HepG2 (cell line): ENCODE results near the gene NOSIP. TPM values are rescaled to one million over a fixed set of nuclear protein-coding genes. Genes with fewer than 3 reads are reported as not detected.

Experiments
- CENPT ChIP-seq: sonication (generic); formaldehyde crosslinking; IDR thresholded peaks from 2 replicates; pipeline ENCODE4 v1.8.0; 2022; ENCODE audit warnings: low read depth, mild to moderate bottlenecking, moderate library complexity, missing genetic modification reagents
- ETV5 ChIP-seq: IDR thresholded peaks from 2 replicates; pipeline ENCODE4 v1.6.1; 2018; ENCODE audit warnings: missing biosample characterization, missing genetic modification reagents, inconsistent platforms, borderline replicate concordance
- FOXA1 ChIP-seq, 2 experiments: fragments of 450-650 bp in 1 of 2; sonication (generic) in 1 of 2; formaldehyde crosslinking in 1 of 2; IDR thresholded peaks; 2 replicates each; pipeline versions ENCODE4 v1.4.0 to v1.6.1; 2016 to 2020; ENCODE audit warnings: missing genetic modification reagents in 1 of 2
- ISL2 ChIP-seq: sonication (generic); formaldehyde crosslinking; IDR thresholded peaks from 2 replicates; pipeline ENCODE4 v1.5.0; 2020; ENCODE audit warnings: missing genetic modification reagents
- MLXIP ChIP-seq: sonication (generic); formaldehyde crosslinking; IDR thresholded peaks from 2 replicates; pipeline ENCODE4 v1.9.0; 2021; ENCODE audit warnings: missing genetic modification reagents, borderline replicate concordance
- MXD4 ChIP-seq: IDR thresholded peaks from 2 replicates; pipeline ENCODE4 v1.6.1; 2016; ENCODE audit warnings: mild to moderate bottlenecking, missing biosample characterization, missing genetic modification reagents
- MYPOP ChIP-seq: sonication (generic); formaldehyde crosslinking; IDR thresholded peaks from 2 replicates; pipeline ENCODE4 v1.8.1; 2023; ENCODE audit warnings: mild to moderate bottlenecking, moderate library complexity, missing genetic modification reagents
- NFKBIZ ChIP-seq: IDR thresholded peaks from 2 replicates; pipeline ENCODE4 v1.6.1; 2018; ENCODE audit warnings: missing genetic modification reagents, missing compliant biosample characterization
- RARA ChIP-seq: IDR thresholded peaks from 2 replicates; pipeline ENCODE4 v1.6.1; 2016; ENCODE audit warnings: missing genetic modification reagents, missing compliant biosample characterization
- RBAK ChIP-seq: sonication (generic); formaldehyde crosslinking; IDR thresholded peaks from 2 replicates; pipeline ENCODE4 v1.5.1; 2020; ENCODE audit warnings: mild to moderate bottlenecking, missing genetic modification reagents
- SPEN ChIP-seq: sonication (generic); formaldehyde crosslinking; IDR thresholded peaks from 2 replicates; pipeline ENCODE4 v1.5.1; 2020; ENCODE audit warnings: low read depth, mild to moderate bottlenecking, missing genetic modification reagents
- U2AF2 ChIP-seq: fragments of 200-400 bp; formaldehyde crosslinking; IDR thresholded peaks from 2 replicates; pipeline ENCODE4 v1.6.1; 2017; ENCODE audit warnings: low read depth, mild to moderate bottlenecking, low read length
- YEATS2 ChIP-seq: sonication (generic); formaldehyde crosslinking; IDR thresholded peaks from 2 replicates; pipeline ENCODE4 v1.4.0; 2020; ENCODE audit warnings: missing genetic modification reagents, borderline replicate concordance
- ZBTB14 ChIP-seq: sonication (generic); formaldehyde crosslinking; IDR thresholded peaks from 2 replicates; pipeline ENCODE4 v1.4.0; 2020; ENCODE audit warnings: missing genetic modification reagents
- ZBTB20 ChIP-seq: sonication (generic); formaldehyde crosslinking; IDR thresholded peaks from 2 replicates; pipeline ENCODE4 v1.8.1; 2023; ENCODE audit warnings: missing genetic modification reagents, low read depth, mild to moderate bottlenecking, borderline replicate concordance
- ZNF496 ChIP-seq: sonication (generic); formaldehyde crosslinking; IDR thresholded peaks from 2 replicates; pipeline ENCODE4 v1.8.1; 2023; ENCODE audit warnings: mild to moderate bottlenecking, moderate library complexity, missing genetic modification reagents; ENCODE audit not compliant: insufficient replicate concordance
- ZNF574 ChIP-seq: sonication (generic); formaldehyde crosslinking; IDR thresholded peaks from 2 replicates; pipeline ENCODE4 v1.4.0; 2020; ENCODE audit warnings: missing genetic modification reagents
- ZNF776 ChIP-seq: sonication (generic); formaldehyde crosslinking; IDR thresholded peaks from 2 replicates; pipeline ENCODE4 v1.4.0; 2020; ENCODE audit warnings: mild to moderate bottlenecking, missing genetic modification reagents
- ZNF883 ChIP-seq: sonication (generic); formaldehyde crosslinking; IDR thresholded peaks from 2 replicates; pipeline ENCODE4 v1.5.1; 2020; ENCODE audit warnings: mild to moderate bottlenecking, missing genetic modification reagents; ENCODE audit errors: not compliant biosample characterization
- ZSCAN9 ChIP-seq: IDR thresholded peaks from 2 replicates; pipeline ENCODE4 v1.6.1; 2016; ENCODE audit warnings: borderline replicate concordance
- polyA plus RNA-seq, 8 experiments: library from polyadenylated mRNA; depleted of rRNA in 3 of 8; stranded (reverse) in 7 of 8; unstranded in 1 of 8; fragments of >200 nt; fragmentation: Illumina TruSeq in 4 of 8; extraction: Trizol in 4 of 8; gene quantifications; 2 replicates each; pipeline versions ENCODE4 v1.2.1 to v1.2.3, GENCODE V29; 2011 to 2016; ENCODE audit warnings: low read depth in 4 of 8, missing spikeins in 1 of 8, mixed read lengths in 1 of 8; ENCODE audit not compliant: insufficient read depth in 1 of 8
- total RNA-seq, 5 experiments: library from RNA; depleted of rRNA; stranded (reverse); fragments of >200 nt; fragmentation: Illumina TruSeq; extraction: Trizol; gene quantifications; 2 replicates each; pipeline ENCODE4 v1.2.3, GENCODE V29; 2016; ENCODE audit warnings: low read depth in 1 of 5

The NOSIP gene
- total and polyA plus RNA-seq, 2 of the 13 experiments (the other 11 are each of a cell fraction or from before 2014, with no cell fraction given): 54.3 to 78.0 TPM

GRCh38 chr19:49512970-49513745 lies 67.2 kb downstream of the NOSIP start (continued):
- TF ChIP-seq MLXIP (CRISPR knock-in tag) (no peak), MXD4 (CRISPR knock-in tag) (peak; percentile 66; the same call in 1 of the 2 replicates), CENPT (no peak), FOXA1 (IDR thresholded peaks at IDR 0.05) (no peak), FOXA1 (CRISPR knock-in tag; IDR thresholded peaks at IDR 0.05) (peak; percentile 19; the same call in 1 of the 2 replicates), ZNF776 (CRISPR knock-in tag) (peak; percentile 50; the same call in 1 of the 2 replicates), ZSCAN9 (no peak), RBAK (no peak), ISL2 (CRISPR knock-in tag) (no peak; the same call in 1 of the 2 replicates), MYPOP (no peak), NFKBIZ (CRISPR knock-in tag) (no peak), U2AF2 (no peak), ZNF574 (peak; percentile 45; the same call in 1 of the 2 replicates), ZBTB14 (no peak), ZNF496 (no peak), SPEN (CRISPR knock-in tag) (peak; percentile 48), YEATS2 (CRISPR knock-in tag) (peak; percentile 50; the same call in 1 of the 2 replicates), RARA (peak; percentile 51), ZBTB20 (peak; percentile 35; the same call in 1 of the 2 replicates), ZNF883 (peak; percentile 49), ETV5 (CRISPR knock-in tag) (peak; percentile 54; the same call in 1 of the 2 replicates)
